DMS53 treated with DMSO at 0.1 percent for 48 hours (cell line): ENCODE results near the gene RTL1.

ENCODE experiments used
- DNase-seq: peaks from one replicate; lab custom pipeline; 2025; ENCODE audit not compliant: unreplicated experiment; lab: John Stamatoyannopoulos, UW

The RTL1 gene

DNA sequence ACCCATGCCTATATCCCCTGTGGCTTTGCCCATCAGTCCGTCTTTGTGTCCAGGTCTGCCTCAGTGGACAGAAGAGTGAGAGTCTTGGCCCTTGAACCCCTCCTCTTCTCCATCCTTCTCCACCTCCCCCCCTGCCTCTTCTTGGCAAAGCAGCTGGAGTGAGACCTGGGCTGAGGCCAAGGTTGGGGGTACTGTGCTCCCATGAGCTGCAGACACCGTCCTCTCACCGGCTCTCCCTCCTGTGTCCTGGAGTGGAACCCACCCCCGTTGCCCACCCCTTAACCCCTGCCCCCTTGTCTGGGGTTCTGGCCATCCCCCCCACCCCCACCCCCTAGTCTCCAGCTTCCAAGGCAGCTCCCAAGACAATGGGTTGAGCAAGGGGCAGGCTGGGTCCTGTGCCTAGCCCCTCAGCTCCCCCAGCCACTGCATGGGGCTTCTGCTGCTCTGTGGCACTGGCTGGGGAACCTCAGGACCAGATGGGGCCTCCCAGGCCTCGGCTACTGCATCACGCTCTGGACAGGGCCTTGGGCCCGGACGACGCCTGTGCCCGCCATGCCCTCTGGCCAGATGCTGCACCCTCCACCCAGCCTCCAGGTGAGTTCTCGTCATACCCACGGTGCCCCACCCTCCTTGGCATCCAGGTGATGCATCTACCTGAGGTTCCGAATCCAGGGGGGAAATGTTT lies 35.7 kb downstream of the RTL1 start:
- no peak for DNase-seq

DNA sequence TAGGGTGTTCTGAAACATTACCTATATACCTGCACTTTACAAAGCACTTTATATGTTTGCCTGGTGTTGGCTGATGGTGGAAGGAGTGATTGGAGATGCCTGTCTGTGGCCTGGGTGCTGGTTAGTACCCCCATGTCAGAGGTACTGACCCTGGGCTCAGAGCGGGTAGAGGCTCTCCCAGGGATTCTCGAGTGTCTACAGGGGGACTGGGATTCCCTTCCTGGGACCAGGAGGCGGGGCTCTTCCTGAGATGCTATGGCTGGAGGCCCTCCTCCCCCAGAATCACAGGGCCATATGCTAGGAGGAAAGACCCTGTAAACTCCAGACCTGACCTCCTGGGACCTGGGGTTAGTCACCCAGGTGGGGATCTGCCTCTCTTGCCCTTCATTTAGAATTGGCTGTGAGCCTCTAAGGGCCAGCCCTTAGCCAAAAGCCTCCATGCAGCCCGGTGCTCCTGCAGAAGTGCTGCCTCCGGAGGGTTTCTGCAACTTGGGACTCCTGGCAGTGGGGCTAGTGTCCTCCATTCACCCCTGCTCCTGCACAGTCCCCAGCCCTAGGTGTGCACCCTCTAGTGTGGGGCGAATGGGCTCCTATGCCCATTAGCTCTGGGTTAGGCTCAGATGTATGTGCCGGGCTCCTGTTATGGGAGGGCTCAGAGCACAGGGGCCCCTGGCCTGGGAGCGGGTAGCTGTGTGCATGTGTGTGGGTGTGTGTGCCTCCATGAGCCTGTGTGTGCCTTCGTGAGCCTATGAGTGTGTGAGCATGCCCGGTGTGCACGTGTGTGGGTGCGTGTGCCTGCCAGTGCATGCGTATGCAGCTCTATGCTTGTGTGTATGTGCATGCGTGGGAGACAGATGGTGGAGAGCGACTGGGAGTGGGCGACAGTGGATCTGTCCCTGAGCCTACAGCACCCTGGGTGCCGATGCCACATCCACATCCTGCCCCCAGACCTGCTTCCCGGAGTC lies 36.6 kb downstream of the RTL1 start:
- DNase-seq: no peak

DNA sequence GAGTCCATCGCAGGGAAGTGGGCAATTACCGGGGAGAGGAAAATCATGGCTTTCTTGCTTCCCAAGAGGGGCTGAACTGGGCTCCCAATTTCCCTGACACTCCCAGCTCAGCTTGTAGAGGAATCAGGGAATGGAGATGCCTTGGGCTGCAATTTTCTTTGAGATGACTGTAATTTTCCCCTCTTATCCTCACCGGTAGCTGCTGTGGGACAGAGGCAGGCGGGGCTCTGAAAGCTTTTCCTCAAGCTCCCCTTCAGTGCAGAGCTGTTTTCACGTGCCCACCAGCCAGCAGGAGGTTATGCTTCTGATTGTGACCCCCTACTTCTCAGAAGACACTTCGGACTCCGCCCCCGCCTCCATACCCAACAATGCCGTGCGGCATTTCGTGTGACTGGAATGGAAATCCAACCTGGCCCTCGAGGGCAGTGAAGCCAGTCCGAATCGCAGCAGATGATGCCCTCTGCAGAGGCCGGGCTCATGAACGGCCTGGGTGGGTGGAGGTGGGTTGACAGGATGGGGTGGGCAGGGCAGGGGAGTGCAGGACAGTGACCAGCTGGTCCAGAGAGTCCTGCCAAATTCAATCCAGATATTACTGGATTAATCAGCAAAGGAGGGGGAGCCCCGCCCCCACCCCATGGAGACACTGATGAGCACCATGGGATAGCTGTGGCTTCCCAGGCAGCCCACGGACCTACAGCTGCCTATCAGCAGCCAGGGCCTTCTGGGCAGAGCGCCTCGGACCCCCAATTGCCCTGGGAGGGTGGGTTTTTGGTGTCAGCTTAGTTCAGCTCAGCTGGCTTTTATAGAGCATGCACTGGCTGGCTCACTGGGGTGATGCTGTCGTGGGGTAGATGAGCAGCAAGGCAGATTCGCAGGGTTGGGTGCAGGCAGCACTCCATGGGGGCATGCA lies 37.6 kb downstream of the RTL1 start:
- no peak for DNase-seq

DNA sequence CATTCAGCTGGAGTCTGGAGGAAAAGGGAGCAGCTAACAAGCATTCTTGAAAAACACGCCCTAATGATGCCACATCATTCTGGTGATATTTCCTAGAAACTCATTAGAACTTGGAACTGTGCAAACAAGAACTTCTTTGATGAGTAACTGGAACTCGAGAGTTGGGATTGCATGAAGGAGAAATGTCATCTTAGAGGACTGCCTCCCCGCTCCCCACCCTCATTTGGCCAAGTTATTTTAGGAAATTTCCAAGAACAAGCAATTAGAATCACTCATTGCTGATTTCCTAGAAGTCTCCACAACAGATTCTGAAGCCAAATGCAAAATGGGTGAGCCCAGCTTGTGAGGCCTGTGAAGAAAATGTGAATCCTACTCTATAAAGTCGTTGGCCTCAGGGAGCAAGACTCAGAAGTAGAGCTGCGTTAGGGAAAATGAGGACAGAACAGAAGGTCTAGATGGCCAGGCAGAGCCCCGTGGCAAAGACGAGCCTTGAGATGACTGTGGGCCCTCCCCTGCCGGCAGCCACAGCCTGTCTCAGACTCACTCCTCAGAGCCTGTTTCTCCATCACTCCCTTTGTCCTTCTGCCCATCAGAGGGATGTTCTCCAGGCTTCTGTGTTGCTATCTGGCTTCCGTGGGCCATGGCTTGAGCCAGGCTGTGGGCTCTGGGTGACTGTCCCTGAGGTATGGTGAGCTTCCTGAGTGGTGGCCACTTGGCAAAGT lies 38.4 kb downstream of the RTL1 start:
- DNase-seq: no peak

DNA sequence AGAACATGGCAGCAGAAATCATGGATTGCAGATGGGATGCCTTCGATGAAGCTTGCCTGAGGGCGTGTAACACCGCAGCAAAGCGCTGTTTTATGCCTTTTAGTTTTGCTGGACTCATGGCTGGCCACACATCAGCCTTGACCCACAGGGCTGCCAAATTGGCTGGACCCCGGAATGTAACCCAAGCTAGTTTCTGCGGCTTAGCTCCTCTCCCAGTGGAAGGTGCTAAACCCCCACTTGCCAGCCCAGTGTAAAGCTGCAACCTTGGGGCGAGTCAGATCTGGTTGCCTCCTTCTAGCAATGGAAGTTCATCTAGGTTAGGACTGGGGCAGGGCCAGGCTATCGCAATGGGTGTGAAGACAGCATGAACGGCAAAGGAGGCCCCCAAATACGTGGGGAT lies 39.3 kb downstream of the RTL1 start:
- DNase-seq: no peak

DNA sequence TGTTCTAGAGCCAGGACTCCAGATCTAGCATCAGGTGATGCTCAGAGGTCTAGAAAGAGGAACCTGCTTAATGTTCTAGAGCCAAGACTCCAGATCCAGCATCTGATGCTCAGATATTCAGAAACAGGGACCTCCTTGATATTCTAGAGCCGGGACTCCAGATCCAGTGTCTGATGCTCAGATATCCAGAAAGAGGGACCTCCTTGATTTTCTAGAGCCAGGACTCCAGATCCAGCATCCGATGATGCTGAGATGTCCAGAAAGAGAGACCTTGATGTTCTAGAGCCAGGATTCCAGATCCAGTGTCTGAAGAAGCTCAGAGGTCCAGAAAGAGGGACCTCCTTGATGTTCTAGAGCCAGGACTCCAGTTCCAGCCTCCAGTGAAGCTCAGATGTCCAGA lies 40.7 kb downstream of the RTL1 start:
- no peak for DNase-seq

DNA sequence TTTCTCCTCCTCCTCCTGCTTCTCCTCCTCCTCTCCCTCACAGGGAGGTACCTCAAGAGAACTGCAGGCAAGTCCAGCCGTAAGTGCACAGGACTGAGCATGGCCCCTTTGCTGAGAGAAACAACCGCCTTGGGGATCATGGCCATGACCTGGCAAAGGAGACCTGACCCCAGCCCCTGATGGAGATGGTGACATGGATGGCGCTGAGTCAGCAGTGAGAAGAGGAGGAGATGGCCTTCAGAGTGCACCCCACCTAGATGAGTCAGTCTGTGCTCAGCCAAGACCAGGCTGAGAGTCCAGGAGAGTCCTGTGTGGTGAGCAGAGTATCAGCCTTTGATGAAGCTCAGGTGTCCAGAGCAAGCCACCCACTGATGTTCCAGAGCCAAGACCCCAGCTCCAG lies 41.2 kb downstream of the RTL1 start:
- no peak for DNase-seq

DNA sequence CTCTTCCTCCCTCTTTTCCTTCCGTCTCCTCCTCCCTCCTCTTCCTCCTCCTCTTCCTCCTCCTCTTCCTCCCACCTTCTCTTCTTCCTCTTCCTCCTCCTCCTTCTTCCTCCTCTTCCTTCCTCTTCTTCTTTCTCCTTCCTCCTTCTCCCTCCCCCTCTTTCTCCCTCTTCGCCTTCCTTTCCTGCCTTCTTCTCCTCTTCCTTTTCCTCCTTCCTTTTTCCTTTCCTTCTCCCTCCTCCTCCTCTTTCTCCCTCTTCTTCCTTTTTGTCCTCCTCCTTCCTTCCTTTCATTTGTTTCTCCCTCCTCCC lies 41.6 kb downstream of the RTL1 start:
- no peak for DNase-seq

DNA sequence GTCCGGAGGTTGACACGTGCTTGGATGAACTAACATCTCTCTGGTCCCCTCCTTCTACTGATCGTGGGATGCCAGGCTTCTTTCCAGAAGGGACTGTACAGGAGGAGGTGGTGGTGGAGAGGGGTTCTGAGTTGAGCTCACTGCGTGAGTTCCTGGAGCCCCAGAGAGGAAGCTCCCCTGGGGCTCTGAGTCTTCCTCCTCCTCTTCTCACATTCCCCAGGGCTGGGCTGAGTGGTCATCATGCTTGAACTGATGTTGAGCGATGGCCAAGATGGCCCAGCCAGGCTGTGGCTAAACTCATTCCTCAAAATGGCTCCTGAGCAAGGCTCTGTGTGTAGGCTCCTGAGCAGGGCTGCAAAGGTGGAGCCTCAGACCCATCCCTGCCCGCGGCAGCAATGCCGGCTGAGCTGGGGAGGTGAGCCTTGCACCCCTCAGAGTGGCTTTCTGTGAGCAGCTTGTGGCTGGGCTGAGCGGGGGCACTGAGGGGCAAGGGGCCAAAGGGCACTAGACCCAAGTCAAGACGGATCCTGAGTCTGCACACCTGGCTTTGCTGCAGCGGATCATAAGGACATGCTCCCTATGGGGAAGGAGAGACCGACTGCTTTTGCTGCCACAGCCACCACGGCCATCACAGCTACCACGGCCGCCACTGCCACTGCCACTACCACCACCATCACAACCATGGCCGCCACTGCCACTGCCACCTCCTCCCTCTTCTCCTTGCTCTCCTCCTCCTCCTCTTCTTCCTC lies 42.2 kb downstream of the RTL1 start:
- no peak for DNase-seq

DNA sequence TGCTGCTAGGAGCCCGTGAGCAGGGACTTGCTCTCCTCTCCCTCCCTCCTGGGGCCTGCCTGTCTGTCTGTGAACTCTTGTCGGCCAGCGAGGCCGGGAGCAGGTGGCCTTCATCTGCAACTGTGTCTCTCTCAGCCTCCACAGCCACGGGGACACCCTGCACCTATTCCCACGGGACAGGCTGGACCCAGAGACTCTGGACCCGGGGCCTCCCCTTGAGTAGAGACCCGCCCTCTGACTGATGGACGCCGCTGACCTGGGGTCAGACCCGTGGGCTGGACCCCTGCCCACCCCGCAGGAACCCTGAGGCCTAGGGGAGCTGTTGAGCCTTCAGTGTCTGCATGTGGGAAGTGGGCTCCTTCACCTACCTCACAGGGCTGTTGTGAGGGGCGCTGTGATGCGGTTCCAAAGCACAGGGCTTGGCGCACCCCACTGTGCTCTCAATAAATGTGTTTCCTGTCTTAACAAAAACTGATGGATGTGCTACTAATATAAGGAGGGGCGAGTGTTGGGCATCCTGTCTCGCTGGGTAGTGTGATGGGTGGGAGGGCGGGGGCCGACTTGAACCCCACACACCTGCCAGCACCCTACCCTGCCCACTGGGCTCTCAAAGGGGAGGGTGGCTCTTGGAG lies 42.9 kb downstream of the RTL1 start:
- no peak for DNase-seq

DNA sequence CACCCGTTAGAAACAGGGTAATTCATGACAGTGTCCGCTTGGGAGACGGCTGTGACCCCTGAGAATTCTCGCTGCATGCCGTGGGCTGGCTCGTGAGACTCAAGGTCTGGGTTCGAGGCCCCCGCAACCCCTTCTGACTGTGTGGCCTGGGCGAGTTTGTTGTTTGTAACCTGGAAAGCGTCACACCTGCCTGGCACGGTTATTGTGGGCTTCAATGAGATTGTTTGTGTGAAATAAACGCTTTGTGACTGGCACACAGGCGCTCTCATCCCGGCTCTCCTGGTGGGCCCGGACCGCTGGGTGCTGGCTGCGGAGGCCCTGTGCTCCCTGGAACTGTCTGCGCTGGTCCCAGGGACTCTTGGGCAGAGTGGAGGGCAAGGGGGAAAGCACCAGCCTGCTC lies 43.7 kb downstream of the RTL1 start:
- no peak for DNase-seq

DNA sequence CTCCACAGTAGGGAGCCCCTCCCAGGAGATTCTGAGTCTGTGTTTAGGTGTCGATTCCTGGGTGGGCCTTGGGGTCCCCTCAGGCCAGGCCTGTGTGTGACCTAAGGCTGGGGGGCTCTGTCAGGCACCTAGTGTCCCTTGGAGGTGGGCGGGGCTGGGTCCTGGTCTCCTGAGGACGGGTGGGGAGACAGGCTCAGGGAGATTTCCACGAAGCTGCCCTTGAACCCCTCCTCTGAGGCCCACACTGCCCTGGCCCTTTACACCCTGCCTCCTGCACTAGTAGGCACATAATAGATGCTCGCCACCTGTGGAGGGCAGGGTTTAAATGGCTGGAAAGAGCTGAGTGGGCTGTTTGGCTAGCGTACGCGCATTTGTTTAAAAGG lies 44.7 kb downstream of the RTL1 start:
- no peak for DNase-seq

DNA sequence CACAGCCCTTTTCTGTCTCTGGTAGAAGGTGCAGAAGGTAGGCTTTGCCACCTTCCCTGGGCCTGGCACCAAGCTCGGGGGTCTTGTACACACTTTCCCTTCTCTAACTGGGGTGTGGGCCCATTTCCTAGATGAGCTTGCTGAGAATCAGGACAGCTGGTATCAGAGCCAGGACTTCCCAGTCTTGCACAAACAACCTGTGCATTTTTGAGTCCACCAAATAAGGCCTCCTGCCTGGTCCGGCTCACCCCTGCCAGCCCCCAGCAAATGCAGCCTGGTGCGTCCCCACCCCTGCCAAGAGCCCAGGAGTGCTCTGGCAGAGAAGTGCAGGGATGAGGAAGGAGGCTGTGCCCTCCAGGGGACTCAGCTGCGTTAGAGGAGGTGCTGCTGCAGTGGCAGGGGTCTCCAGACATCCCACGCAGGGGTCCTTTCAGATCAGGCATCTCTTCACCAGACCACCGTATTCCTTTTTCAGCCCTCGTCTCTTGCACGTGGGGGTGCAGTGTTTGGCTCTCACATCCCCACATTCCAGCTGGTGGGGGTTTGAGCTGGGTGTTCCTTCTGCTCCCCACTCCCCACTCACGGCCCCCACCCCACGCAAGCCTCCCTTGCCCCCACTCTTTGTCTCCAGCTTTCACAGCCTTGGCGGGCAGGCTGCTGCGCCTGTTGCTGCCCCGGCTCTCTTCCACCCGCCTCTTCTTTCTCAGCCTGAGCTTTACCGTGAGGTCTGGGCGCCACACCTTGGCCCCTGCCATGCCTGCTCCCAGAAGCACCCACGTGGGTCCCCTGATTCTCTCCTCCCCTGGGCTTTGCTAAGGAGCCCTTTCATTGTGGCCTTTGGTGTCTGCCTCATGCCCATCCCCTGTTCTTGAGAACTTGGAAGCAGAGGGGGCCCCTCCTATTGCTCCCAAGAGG lies 45.3 kb downstream of the RTL1 start:
- no peak for DNase-seq

DNA sequence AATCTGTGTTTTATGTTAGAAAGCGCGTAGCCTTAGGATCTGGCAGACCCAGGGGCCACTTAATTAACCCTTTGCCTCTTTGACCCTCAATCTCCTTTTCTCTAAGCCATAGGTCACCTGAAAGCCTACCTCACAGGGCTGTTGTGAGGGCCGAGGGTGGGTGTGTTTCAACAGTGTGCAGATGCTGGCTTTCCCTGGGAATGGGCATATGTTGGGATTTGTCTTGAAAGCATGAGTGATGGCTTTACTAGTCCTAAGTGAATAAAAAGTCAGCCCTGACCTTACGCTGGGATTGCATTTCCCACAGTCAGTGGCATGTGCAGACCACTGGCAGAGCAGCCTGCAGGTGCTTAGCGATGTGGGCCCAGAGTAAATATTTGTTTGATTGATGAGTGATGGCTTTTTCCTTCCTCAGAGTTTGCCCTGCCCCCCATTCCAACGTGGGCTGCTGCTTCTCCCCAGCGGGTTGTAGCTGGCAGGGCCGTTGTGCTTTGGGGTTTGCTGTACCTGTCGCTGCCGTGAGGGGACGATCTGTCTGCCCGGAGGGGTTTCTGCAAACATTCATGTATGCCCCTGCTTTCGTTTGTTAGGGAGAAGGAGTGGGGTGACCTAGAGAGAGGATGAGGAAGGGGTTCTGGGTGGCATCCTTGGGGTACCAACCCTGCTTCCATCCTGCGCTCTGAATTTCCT lies 46.1 kb downstream of the RTL1 start:
- DNase-seq: no peak

DNA sequence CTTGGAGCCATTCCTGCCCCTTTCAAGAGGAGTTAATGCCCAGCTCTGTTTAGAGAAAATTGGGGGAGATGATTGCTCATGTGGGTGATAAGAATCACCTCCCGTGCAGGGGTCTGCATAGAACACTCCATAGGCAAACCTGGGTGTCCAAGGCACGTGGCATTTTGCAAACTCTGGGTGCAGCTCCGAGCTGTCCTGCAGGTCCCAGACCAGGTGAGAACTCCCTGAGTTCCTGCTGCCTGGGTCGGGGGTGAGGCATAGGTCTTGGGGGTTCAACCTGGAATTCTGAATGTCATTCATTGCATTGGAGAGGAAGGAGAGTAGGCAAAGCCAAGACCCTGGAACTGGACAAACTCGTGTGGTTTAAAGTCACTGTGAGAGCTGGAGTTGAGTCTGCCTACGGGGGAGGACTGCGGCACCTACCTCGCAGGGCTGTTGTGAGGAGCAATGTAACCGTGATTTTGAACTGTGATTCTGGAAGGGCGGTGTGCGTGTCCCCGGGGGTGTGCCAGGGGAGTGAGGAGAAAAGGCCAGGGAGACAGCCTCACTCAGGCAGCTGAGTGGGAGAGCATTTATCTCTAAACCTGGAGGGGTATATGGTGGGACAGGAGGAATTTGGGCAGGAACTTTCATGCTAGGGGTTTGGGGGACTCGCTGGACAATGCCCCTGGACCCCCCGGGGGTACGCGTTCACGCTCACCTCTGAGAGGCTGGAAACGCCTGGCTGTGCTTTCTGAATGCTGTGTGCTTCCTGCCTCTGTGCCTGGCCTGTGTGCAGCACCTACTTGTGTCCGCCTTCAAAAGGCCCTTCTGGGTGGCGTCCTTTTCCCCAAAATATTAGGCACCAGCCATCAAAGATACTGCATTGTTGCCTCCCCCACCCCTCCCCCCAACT lies 47.2 kb downstream of the RTL1 start:
- no peak for DNase-seq

DNA sequence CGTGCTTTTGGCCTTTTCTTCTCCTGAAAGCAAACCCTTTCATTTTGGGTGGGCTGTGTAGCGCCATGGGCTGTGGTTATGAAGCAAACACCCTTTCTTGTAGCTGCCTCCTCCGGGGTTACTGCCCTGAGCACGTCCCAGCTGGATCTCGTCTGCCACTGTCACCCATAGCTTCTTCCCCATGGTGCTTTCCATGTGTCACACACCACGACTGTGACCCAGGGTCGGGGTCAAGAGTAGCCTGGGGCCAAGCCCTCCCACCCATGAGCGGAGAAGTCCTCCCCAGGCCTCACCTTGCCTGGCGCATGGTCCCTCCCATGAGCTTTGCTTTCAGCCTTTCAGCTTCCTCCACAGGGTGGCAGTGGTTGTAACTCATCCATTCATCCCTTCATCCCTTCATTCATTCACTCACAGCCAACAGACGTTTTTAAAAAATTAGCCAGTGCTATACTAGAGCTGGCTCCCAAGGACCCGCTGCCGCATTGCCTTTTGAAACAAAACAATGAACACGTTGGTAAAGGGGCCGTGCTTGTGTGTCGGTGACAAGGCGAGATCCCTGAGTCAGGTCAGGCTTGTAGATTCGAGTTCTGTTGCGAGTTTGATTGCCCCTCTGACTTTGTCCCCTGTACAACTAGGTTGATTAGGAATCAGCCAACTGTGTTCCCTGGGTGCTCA lies 48.1 kb downstream of the RTL1 start:
- DNase-seq: no peak

DNA sequence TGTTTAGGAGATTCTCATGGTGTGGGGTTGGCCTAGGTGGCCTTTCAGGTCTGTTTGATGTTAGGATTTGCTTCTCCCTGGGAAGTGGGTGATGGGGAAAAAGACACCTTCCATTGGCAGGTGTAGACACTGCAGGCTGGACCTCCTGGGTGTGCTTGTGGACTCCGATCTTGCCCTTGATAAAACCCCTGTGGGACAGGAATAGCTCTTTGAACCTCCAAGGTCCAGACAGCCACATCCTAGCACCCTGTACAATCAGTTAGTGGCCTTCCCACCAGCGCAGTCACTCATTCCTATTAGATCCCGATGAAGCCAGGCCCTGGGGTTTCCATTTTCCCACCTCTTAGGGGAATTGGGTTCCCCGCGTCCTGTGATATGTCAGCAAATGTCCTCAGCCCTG lies 49.1 kb downstream of the RTL1 start:
- DNase-seq: no peak
